HG03064 (cell line): ENCODE results near the gene IRF4.

Experiments used
- ATAC-seq: cut with Tn5 transposase; IDR thresholded peaks from one replicate; pipeline ENCODE4 v1.9.1; 2021; ENCODE audit warnings: low read depth; ENCODE audit not compliant: unreplicated experiment

Gene IRF4

GRCh38 chr6:453152-453551, 61.6 kb downstream of the IRF4 start:
- ATAC-seq, result no peak

- no peak for ATAC-seq
These were observed 62.8 kb downstream of the IRF4 start for GRCh38 chr6:454148-454991.

- ATAC-seq, result no peak
These were observed 63.5 kb downstream of the IRF4 start for GRCh38 chr6:455006-455585.

- ATAC-seq, result no peak
These were observed 64.3 kb downstream of the IRF4 start for GRCh38 chr6:455835-456234.

- no peak for ATAC-seq
These were observed 64.9 kb downstream of the IRF4 start for GRCh38 chr6:456358-456867.

GRCh38 chr6:456887-457286, 65.3 kb downstream of the IRF4 start:
- ATAC-seq, result no peak
